ENCODE measurements around the gene KRTAP10-2. TPM values are rescaled to one million over a fixed set of nuclear protein-coding genes. Genes with fewer than 3 reads are reported as not detected.

KRTAP10-2 gene
- total RNA-seq, 2 experiments from 2014 or later: not detected

GRCh38 chr21:44576025-44576420 lies 24.7 kb upstream of the KRTAP10-2 start:
- H3K4me1 ChIP-seq (ENCODE audit: insufficient read depth, low read length, poor library complexity, severe bottlenecking): no peaks in the 10 kb centered on the region
- DNase-seq (ENCODE audit: low spot score): no peak
- CTCF ChIA-PET (ENCODE audit: unreplicated experiment): no interaction called here
- TF ChIP-seq CTCF (conservative IDR thresholded peaks at IDR 0.05; ENCODE audit: low read length): no peak
- TF ChIP-seq EZH2phosphoT487 (IDR thresholded peaks at IDR 0.05; ENCODE audit: borderline replicate concordance, low read depth, low read length): no peak
- no peak overlapping the region for H3K27ac ChIP-seq (ENCODE audit: low read depth, low read length, poor library complexity, severe bottlenecking)
- H3K9me2 ChIP-seq (ENCODE audit: insufficient read depth, low read length): no peaks in the 10 kb centered on the region
- no peak overlapping the region for H3K4me3 ChIP-seq (ENCODE audit: low read depth, low read length, poor library complexity, severe bottlenecking)
- H2AFZ ChIP-seq (ENCODE audit: low read length): no peak overlapping the region
- no TSS peak for BruUV-seq (replicated peaks)
- H3K79me2 ChIP-seq (ENCODE audit: insufficient read depth, low read depth, low read length): no peaks in the 10 kb centered on the region
- POLR2A ChIA-PET: no interaction called here
- no peak overlapping the region for H3K4me2 ChIP-seq (ENCODE audit: low read length)
- H3K36me3 ChIP-seq (ENCODE audit: insufficient read depth, low read length): no peaks in the 10 kb centered on the region
- H4K20me1 ChIP-seq (ENCODE audit: insufficient read depth, low read length): no peaks in the 10 kb centered on the region
- intact Hi-C loops (cut with micrococcal nuclease; ENCODE audit: unreplicated experiment): no loop called here
- H3K9me3 ChIP-seq (ENCODE audit: low read length): 0 out of 2 replicates have a peak, but pooled peaks cover 1% of the 10 kb centered on the region

DNA sequence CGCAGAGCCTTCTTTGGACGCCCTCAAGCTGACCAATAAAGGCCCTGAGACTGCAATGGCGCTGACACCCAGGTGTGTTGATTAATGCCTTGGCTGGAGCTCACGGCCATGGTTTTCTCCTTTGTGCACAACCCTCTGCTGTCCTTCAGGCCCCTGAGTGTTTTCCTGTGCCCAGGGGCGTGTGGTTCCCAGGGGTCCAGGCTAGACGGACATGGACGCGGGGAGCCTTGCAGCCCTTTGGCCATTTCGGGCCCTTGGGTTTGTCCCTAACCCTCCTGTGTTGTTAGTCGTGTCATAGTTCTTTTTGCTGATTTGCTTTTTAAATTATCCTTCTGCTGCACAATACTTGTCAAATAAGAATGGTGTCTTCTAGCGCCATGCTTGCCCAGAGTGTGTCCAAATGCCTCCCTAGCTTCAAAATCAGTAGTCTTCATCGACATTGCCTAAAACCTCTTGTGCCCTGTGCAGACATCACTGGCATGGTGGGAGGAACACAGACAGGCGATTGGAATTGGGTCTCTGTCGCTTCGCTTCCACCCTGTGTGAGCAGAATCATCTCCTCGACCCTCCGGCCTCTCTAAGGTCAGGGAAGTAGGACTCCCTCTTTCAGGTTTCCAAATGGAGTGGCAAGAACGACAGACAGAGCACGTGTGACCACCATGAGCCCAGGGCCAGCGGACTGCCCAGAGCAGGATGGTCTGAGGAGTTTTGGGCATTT lies 24.2 kb upstream of the KRTAP10-2 start:
- CTCF ChIA-PET (ENCODE audit: unreplicated experiment): no interaction called here
- no peaks in the 10 kb centered on the region for H3K4me1 ChIP-seq (ENCODE audit: insufficient read depth, low read length, poor library complexity, severe bottlenecking)
- H3K4me2 ChIP-seq (ENCODE audit: low read length): no peak overlapping the region
- no peaks in the 10 kb centered on the region for H3K36me3 ChIP-seq (ENCODE audit: insufficient read depth, low read length)
- no peaks in the 10 kb centered on the region for H3K9me3 ChIP-seq (ENCODE audit: low read length)
- intact Hi-C loops (cut with micrococcal nuclease; ENCODE audit: unreplicated experiment): no loop called here
- no peak overlapping the region for H3K4me3 ChIP-seq (ENCODE audit: low read depth, low read length, poor library complexity, severe bottlenecking)
- POLR2A ChIA-PET: no interaction called here
- no TSS peak for BruUV-seq (replicated peaks)
- no peak for DNase-seq (ENCODE audit: low spot score)
- TF ChIP-seq EZH2phosphoT487 (IDR thresholded peaks at IDR 0.05; ENCODE audit: borderline replicate concordance, low read depth, low read length): no peak
- TF ChIP-seq CTCF (conservative IDR thresholded peaks at IDR 0.05; ENCODE audit: low read length): no peak
- no peak overlapping the region for H2AFZ ChIP-seq (ENCODE audit: low read length)
- no peaks in the 10 kb centered on the region for H3K9me2 ChIP-seq (ENCODE audit: insufficient read depth, low read length)
- H4K20me1 ChIP-seq (ENCODE audit: insufficient read depth, low read length): no peaks in the 10 kb centered on the region
- H3K27ac ChIP-seq (ENCODE audit: low read depth, low read length, poor library complexity, severe bottlenecking): no peak overlapping the region
- no peaks in the 10 kb centered on the region for H3K79me2 ChIP-seq (ENCODE audit: insufficient read depth, low read depth, low read length)

DNA sequence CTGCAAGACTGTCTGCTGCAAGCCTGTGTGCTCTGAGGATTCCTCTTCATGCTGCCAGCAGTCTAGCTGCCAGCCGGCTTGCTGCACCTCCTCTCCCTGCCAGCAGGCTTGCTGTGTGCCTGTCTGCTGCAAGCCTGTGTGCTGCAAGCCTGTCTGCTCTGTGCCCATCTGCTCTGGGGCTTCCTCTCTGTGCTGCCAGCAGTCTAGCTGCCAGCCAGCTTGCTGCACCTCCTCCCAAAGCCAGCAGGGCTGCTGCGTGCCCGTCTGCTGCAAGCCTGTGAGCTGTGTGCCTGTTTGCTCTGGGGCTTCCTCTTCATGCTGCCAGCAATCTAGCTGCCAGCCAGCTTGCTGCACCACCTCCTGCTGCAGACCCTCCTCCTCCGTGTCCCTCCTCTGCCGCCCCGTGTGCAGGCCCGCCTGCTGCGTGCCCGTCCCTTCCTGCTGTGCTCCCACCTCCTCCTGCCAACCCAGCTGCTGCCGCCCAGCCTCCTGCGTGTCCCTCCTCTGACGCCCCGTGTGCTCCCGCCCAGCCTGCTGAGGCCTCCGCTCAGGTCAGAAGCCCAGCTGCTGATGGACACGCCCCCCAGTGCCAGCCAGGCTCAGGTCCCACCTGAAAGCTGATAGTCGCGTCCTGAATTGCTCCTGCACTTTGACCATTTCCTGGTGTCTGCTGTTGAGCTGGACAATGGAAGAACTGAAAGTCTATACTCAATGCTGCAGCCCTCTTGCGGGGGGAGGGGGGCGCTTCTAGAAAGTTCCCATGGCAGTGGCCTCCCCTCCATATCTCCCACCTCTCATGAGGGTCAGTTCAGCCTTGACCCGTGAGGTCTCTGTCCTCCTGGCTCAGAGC lies 23.4 kb upstream of the KRTAP10-2 start:
- no peaks in the 10 kb centered on the region for H3K4me1 ChIP-seq (ENCODE audit: insufficient read depth, low read length, poor library complexity, severe bottlenecking)

More for the DNA sequence above, 23.4 kb upstream of the KRTAP10-2 start:
- no peak overlapping the region for H3K27ac ChIP-seq (ENCODE audit: low read depth, low read length, poor library complexity, severe bottlenecking)
- no peaks in the 10 kb centered on the region for H3K36me3 ChIP-seq (ENCODE audit: insufficient read depth, low read length)
- H4K20me1 ChIP-seq (ENCODE audit: insufficient read depth, low read length): no peaks in the 10 kb centered on the region
- no peak overlapping the region for H2AFZ ChIP-seq (ENCODE audit: low read length)
- H3K4me3 ChIP-seq (ENCODE audit: low read depth, low read length, poor library complexity, severe bottlenecking): no peak overlapping the region
- BruUV-seq (replicated peaks): no TSS peak
- POLR2A ChIA-PET: no interaction called here
- intact Hi-C loops (cut with micrococcal nuclease; ENCODE audit: unreplicated experiment): no loop called here
- CTCF ChIA-PET (ENCODE audit: unreplicated experiment): no interaction called here
- H3K4me2 ChIP-seq (ENCODE audit: low read length): no peak overlapping the region
- TF ChIP-seq CTCF (conservative IDR thresholded peaks at IDR 0.05; ENCODE audit: low read length): no peak
- no peak for TF ChIP-seq EZH2phosphoT487 (IDR thresholded peaks at IDR 0.05; ENCODE audit: borderline replicate concordance, low read depth, low read length)
- H3K9me2 ChIP-seq (ENCODE audit: insufficient read depth, low read length): no peaks in the 10 kb centered on the region
- DNase-seq (ENCODE audit: low spot score): no peak
- no peaks in the 10 kb centered on the region for H3K9me3 ChIP-seq (ENCODE audit: low read length)
- no peaks in the 10 kb centered on the region for H3K79me2 ChIP-seq (ENCODE audit: insufficient read depth, low read depth, low read length)
